Measurements from ENCODE around the gene DROSHA.

DNA sequence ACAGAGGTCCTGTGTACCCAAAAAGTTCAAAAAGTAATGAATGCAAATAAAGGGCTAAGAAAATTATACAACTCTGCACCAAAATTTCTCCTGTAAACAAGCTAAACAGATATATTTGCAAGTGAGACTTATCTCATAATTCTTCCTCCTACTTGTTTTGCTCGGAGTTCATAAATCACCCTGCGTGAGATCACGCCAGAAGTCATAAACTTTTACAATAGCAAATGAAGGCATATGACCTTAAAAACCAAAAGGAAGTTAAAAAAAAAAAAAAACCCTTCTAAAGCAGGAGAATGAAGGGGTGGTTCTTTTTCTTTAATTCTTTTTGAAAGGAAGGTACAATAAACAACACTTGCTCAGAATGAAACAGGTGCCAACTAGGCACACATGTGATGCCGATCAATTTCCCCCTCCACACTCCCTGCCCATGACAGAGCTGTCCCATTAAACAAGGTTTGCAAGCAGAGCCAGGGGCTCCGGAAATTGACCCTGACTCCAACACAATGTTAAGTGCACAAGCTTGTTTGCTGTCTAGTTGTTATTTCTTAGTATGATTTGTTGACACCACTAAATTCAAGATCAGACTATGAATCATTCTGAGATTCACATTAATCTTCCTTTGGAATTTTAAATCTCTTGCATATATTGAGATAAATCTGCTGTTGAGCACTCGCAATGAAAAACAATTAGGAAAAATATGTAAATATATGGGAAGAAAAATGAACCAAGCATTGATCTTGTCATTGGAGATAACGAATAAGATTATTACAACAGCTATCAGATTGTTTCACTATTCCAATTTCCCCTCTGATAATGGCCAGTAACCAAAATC, 46.3 kb downstream of the DROSHA start:
- TF ChIP-seq, protein P1, sequence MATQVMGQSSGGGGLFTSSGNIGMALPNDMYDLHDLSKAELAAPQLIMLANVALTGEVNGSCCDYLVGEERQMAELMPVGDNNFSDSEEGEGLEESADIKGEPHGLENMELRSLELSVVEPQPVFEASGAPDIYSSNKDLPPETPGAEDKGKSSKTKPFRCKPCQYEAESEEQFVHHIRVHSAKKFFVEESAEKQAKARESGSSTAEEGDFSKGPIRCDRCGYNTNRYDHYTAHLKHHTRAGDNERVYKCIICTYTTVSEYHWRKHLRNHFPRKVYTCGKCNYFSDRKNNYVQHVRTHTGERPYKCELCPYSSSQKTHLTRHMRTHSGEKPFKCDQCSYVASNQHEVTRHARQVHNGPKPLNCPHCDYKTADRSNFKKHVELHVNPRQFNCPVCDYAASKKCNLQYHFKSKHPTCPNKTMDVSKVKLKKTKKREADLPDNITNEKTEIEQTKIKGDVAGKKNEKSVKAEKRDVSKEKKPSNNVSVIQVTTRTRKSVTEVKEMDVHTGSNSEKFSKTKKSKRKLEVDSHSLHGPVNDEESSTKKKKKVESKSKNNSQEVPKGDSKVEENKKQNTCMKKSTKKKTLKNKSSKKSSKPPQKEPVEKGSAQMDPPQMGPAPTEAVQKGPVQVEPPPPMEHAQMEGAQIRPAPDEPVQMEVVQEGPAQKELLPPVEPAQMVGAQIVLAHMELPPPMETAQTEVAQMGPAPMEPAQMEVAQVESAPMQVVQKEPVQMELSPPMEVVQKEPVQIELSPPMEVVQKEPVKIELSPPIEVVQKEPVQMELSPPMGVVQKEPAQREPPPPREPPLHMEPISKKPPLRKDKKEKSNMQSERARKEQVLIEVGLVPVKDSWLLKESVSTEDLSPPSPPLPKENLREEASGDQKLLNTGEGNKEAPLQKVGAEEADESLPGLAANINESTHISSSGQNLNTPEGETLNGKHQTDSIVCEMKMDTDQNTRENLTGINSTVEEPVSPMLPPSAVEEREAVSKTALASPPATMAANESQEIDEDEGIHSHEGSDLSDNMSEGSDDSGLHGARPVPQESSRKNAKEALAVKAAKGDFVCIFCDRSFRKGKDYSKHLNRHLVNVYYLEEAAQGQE (IDR thresholded peaks at IDR 0.05; ENCODE audit: insufficient read depth in 1 of 2, low read depth in 2 of 2, low read length in 2 of 2), result no peak
- TF ChIP-seq SIN3A (IDR thresholded peaks at IDR 0.05; ENCODE audit: borderline replicate concordance, insufficient read depth, low read length), result no peak
